ENCODE data around the gene APBB1IP. TPM values are rescaled to one million over a fixed set of nuclear protein-coding genes. Genes with fewer than 3 reads are reported as not detected.

APBB1IP gene
- total RNA-seq, 1 experiment from 2014 or later, result not detected

DNA sequence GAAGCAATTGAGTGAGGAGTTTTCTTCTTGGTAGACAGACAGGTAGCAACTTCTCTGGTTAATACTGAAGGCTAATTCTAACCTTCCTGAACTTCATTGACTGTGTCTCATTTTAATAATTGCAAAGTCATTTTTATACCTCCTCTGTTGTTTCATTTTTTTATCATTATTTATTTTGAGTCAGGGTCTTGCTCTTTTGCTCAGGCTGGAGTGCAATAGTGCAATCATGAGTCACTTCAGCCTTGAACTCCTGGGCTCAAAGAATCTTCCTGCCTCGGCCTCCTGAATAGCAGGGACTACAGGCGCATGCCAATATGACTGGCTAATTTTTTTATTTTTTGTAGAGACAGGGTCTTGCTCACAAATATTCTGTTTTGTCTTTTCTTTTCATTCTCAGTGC lies 45.4 kb downstream of the APBB1IP start:
- Histone ChIP-seq H3K27ac (ENCODE audit: low read length) (peak overlapping the region; percentile 13), H4K20me1 (ENCODE audit: low read length) (no peaks in the 10 kb centered on the region), H3K9ac (ENCODE audit: low read length) (no peak overlapping the region), H3K36me3 (ENCODE audit: low read depth, low read length) (no peaks in the 10 kb centered on the region), H3K4me3 (ENCODE audit: low read length) (no peak overlapping the region), H3K9me3 (ENCODE audit: low read length) (no peaks in the 10 kb centered on the region), H3K9me2 (replicated peaks; ENCODE audit: low read length) (no peaks in the 10 kb centered on the region), H3K27me3 (ENCODE audit: low read length) (no peaks in the 10 kb centered on the region), H3F3A (ENCODE audit: low read length, unreplicated experiment) (no peaks in the 10 kb centered on the region), H3K4me1 (ENCODE audit: insufficient read depth, low read length) (peaks cover 40% of the 10 kb centered on the region), H3K79me2 (ENCODE audit: low read length) (no peaks in the 10 kb centered on the region), H3K4me2 (ENCODE audit: low read length) (peak overlapping the region; percentile 11), H2AFZ (ENCODE audit: low read length) (no peak overlapping the region)
- ChIA-PET POLR2A (ENCODE audit: unreplicated experiment) (interaction anchor here (0.5 kb wide), 1 partner anchor 388 kb away, joined by 8 read pairs; no protein-coding TSS in a partner anchor), CTCF (no interaction called here)
- TF ChIP-seq, protein P1, sequence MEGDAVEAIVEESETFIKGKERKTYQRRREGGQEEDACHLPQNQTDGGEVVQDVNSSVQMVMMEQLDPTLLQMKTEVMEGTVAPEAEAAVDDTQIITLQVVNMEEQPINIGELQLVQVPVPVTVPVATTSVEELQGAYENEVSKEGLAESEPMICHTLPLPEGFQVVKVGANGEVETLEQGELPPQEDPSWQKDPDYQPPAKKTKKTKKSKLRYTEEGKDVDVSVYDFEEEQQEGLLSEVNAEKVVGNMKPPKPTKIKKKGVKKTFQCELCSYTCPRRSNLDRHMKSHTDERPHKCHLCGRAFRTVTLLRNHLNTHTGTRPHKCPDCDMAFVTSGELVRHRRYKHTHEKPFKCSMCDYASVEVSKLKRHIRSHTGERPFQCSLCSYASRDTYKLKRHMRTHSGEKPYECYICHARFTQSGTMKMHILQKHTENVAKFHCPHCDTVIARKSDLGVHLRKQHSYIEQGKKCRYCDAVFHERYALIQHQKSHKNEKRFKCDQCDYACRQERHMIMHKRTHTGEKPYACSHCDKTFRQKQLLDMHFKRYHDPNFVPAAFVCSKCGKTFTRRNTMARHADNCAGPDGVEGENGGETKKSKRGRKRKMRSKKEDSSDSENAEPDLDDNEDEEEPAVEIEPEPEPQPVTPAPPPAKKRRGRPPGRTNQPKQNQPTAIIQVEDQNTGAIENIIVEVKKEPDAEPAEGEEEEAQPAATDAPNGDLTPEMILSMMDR (conservative IDR thresholded peaks at IDR 0.05; ENCODE audit: low read depth, low read length), result no peak
- TF ChIP-seq EZH2 (IDR thresholded peaks at IDR 0.05; ENCODE audit: low read length, unreplicated experiment) (no peak), EZH2phosphoT487 (IDR thresholded peaks at IDR 0.05; ENCODE audit: borderline replicate concordance, low read length) (no peak)
- ATAC-seq (no peak), DNase-seq (peak; percentile 36)
- no TSS peak for BruUV-seq (replicated peaks)
- intact Hi-C loops (cut with micrococcal nuclease), result no loop called here

DNA sequence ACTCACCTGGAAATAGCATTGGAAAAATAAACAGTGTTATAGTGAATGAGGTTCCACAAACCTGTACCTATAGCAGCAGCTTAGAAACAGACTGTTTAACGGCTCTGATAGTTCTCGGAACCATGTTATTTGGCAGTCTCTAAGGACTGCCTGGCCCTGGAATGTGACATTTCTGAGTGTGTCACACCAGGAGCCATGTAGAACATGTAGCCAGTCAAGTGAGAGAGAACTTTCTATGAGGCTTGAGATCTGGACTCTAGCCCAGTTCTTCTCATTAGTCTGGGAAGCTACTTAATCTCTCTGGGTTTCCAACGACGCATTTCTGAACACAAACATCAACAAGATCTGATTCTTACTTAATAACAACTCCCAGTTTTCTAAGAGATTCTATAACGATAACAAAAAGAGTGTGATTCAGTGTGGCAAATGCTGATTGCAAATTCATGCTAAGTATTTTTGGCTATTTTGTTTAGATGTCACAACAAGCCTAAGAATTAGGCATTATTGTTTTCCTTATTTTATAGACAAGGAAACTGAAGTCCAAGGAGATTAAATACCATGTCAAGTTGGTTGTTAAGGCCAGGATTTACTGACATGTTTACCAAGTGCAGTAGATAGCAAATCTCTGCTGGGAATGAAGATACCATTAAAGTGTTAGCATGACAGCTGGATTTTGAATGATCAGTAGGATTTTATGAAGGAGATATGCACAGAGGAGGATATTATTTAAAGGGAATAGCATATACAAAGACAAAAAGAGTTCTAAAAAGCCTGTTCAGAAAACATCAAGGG lies 47.2 kb downstream of the APBB1IP start:
- Histone ChIP-seq H3K4me1 (ENCODE audit: insufficient read depth, low read length) (peaks cover 45% of the 10 kb centered on the region), H3K4me2 (ENCODE audit: low read length) (no peak overlapping the region), H3K27me3 (ENCODE audit: low read length) (no peaks in the 10 kb centered on the region), H3K79me2 (ENCODE audit: low read length) (no peaks in the 10 kb centered on the region), H3F3A (ENCODE audit: low read length, unreplicated experiment) (no peaks in the 10 kb centered on the region), H3K9me2 (replicated peaks; ENCODE audit: low read length) (no peaks in the 10 kb centered on the region), H3K9ac (ENCODE audit: low read length) (peak overlapping the region; percentile 17; the same call in 1 of the 2 replicates), H3K27ac (ENCODE audit: low read length) (peak overlapping the region; percentile 99), H4K20me1 (ENCODE audit: low read length) (no peaks in the 10 kb centered on the region), H3K36me3 (ENCODE audit: low read depth, low read length) (no peaks in the 10 kb centered on the region), H2AFZ (ENCODE audit: low read length) (0 out of 2 replicates have a peak overlapping the region, but pooled peaks have one; percentile 5), H3K9me3 (ENCODE audit: low read length) (no peaks in the 10 kb centered on the region), H3K4me3 (ENCODE audit: low read length) (no peak overlapping the region)
- no peak for DNase-seq
- TF ChIP-seq EZH2phosphoT487 (IDR thresholded peaks at IDR 0.05; ENCODE audit: borderline replicate concordance, low read length), result no peak
- TF ChIP-seq, protein P1 (conservative IDR thresholded peaks at IDR 0.05; ENCODE audit: low read depth, low read length), result no peak
- BruUV-seq (replicated peaks), result no TSS peak
- ChIA-PET POLR2A (ENCODE audit: unreplicated experiment) (no interaction called here), CTCF (no interaction called here)
- no peak for ATAC-seq
- intact Hi-C loops (cut with micrococcal nuclease), result no loop called here

DNA sequence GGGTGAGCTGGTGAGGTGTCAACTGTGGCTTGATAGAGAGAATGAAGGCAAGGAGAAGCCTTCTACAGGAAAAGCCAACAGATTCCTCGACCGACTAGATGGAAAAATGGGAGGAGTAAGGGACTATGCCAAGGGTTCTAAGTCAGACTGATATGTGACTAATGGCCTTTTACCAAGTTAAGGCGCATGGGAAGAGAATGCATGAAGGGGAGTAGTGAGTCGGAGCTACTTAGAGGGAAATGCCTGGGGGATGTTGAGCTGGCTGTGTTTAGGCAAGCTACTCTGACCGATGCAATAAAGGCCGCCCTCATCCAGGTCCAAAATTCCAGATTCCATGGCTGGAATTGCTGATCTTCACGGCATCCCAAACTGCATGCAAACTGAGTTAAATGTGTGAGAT lies 48.2 kb downstream of the APBB1IP start:
- H3K9ac ChIP-seq (ENCODE audit: low read length), result peak overlapping the region; percentile 87
- BruUV-seq (replicated peaks), result no TSS peak
- POLR2A ChIA-PET (ENCODE audit: unreplicated experiment), result no interaction called here
- no peaks in the 10 kb centered on the region for H3K9me2 ChIP-seq (replicated peaks; ENCODE audit: low read length)
- no peaks in the 10 kb centered on the region for H3K79me2 ChIP-seq (ENCODE audit: low read length)
- ATAC-seq (no peak), DNase-seq (peak; percentile 76)
- 0 out of 2 replicates have a peak overlapping the region, but pooled peaks have one; percentile 9 for H2AFZ ChIP-seq (ENCODE audit: low read length)
- H4K20me1 ChIP-seq (ENCODE audit: low read length), result no peaks in the 10 kb centered on the region
- CTCF ChIA-PET, result no interaction called here
- intact Hi-C loops (cut with micrococcal nuclease), result no loop called here
- peaks cover 45% of the 10 kb centered on the region for H3K4me1 ChIP-seq (ENCODE audit: insufficient read depth, low read length)
- peak overlapping the region; percentile 99 for H3K27ac ChIP-seq (ENCODE audit: low read length)
- H3K36me3 ChIP-seq (ENCODE audit: low read depth, low read length), result no peaks in the 10 kb centered on the region
- H3F3A ChIP-seq (ENCODE audit: low read length, unreplicated experiment), result no peaks in the 10 kb centered on the region
- H3K4me2 ChIP-seq (ENCODE audit: low read length), result peak overlapping the region; percentile 80
- no peak for TF ChIP-seq EZH2 (IDR thresholded peaks at IDR 0.05; ENCODE audit: low read length, unreplicated experiment)
- TF ChIP-seq EZH2phosphoT487 (IDR thresholded peaks at IDR 0.05; ENCODE audit: borderline replicate concordance, low read length), result no peak
- TF ChIP-seq, protein P1 (conservative IDR thresholded peaks at IDR 0.05; ENCODE audit: low read depth, low read length), result no peak
- H3K9me3 ChIP-seq (ENCODE audit: low read length), result no peaks in the 10 kb centered on the region
- 0 out of 2 replicates have a peak overlapping the region, but pooled peaks have one; percentile 43 for H3K4me3 ChIP-seq (ENCODE audit: low read length)
- H3K27me3 ChIP-seq (ENCODE audit: low read length), result no peaks in the 10 kb centered on the region

Measured in PC-3 (cell line).